HCT116 (cell line): Measurements from ENCODE around the gene PIMREG. TPM values are rescaled to one million over a fixed set of nuclear protein-coding genes. Genes with fewer than 3 reads are reported as not detected.

Experiments
- ATAC-seq: fragments of 200-7000 bp; cut with Tn5 transposase; 2 replicates; pipeline ENCODE4 v1.9.1; 2020; ENCODE audit warnings: mild to moderate bottlenecking, moderate library complexity
- BruUV-seq: library from RNA; stranded (reverse); fragments of 400-500 nt; replicated peaks from 2 replicates; lab custom pipeline; 2021; lab: Mats Ljungman, UMichigan
- CTCF ChIA-PET: fragments of 300-600 bp; sonication (Branson Sonifier 250); formaldehyde crosslinking; loops from one replicate; lab custom pipeline; 2021; ENCODE audit warnings: antibody characterized with exemption; lab: Charles Lee
- POLR2A ChIA-PET: fragments of 300-600, 350-600 bp; sonication (Branson Sonifier 250); formaldehyde crosslinking; loops from one replicate; lab custom pipeline; 2021; ENCODE audit warnings: antibody characterized with exemption; lab: Charles Lee
- RAD21 ChIA-PET, 2 experiments: fragments of 300-600 bp; sonication (Branson Sonifier 250); formaldehyde crosslinking; loops; one replicate each; lab custom pipeline; 2023; ENCODE audit warnings: low total read pairs in 2 of 2; ENCODE audit not compliant: uncharacterized antibody in 2 of 2, unreplicated experiment in 2 of 2, low non-redundant PET in 1 of 2; lab: Charles Lee
- DNase-seq: peaks from one replicate; pipeline ENCODE4 v3.0.0-alpha.2; 2010; ENCODE audit warnings: low read depth, low spot score
- H2AFZ ChIP-seq: fragments of 200-600 bp; shearing (Covaris generic), sonication (generic); 2 replicates; pipeline ENCODE4 v1.6.1; 2017; ENCODE audit warnings: low read depth, mixed run types, mixed read lengths, antibody characterized with exemption, low read length; ENCODE audit not compliant: poor library complexity, severe bottlenecking
- H3K27ac ChIP-seq: 2 replicates; pipeline ENCODE4 v1.5.1; 2012; ENCODE audit warnings: low read depth, low read length
- H3K27me3 ChIP-seq: fragments of 200-600 bp; sonication (generic); 2 replicates; pipeline ENCODE4 v1.6.1; 2016; ENCODE audit warnings: mixed run types, low read length, mixed read lengths; ENCODE audit not compliant: insufficient read depth
- H3K36me3 ChIP-seq, 2 experiments: fragments of 200-500 bp in 1 of 2; fragments of 200-600 bp in 1 of 2; sonication (Bioruptor generic) in 1 of 2; sonication (generic) in 1 of 2; 2 replicates each; pipeline versions ENCODE4 v1.5.1 to v1.6.1; 2014 to 2016; ENCODE audit warnings: low read length in 2 of 2, inconsistent platforms in 1 of 2, mixed read lengths in 1 of 2, mixed run types in 1 of 2; ENCODE audit not compliant: insufficient read depth in 2 of 2, control insufficient read depth in 1 of 2
- H3K4me1 ChIP-seq, 2 experiments: fragments of 200-600 bp in 1 of 2; sonication (generic) in 1 of 2; 2 replicates each; pipeline versions ENCODE4 v1.5.1 to v1.6.1; 2012 to 2017; ENCODE audit warnings: low read length in 2 of 2, inconsistent platforms in 1 of 2, mild to moderate bottlenecking in 1 of 2, mixed read lengths in 1 of 2, mixed run types in 1 of 2, moderate library complexity in 1 of 2; ENCODE audit not compliant: insufficient read depth in 2 of 2, control insufficient read depth in 1 of 2
- H3K4me2 ChIP-seq: fragments of 200-600 bp; sonication (generic); 2 replicates; pipeline ENCODE4 v1.6.1; 2017; ENCODE audit warnings: mixed run types, low read length, mixed read lengths
- H3K4me3 ChIP-seq, 2 experiments: fragments of 200-600 bp in 1 of 2; sonication (generic) in 1 of 2; replicated peaks in 1 of 2; 2 replicates each; pipeline ENCODE4 v1.5.1; 2011 to 2016; ENCODE audit warnings: low read length in 2 of 2, control low read depth in 1 of 2, low read depth in 1 of 2, mild to moderate bottlenecking in 1 of 2, mixed read lengths in 1 of 2, mixed run types in 1 of 2
- H3K79me2 ChIP-seq: fragments of 200-600 bp; sonication (generic); 2 replicates; pipeline ENCODE4 v1.6.1; 2017; ENCODE audit warnings: mild to moderate bottlenecking, mixed run types, low read length, moderate library complexity, mixed read lengths; ENCODE audit not compliant: insufficient read depth
- H3K9ac ChIP-seq: fragments of 200-600 bp; sonication (generic); 2 replicates; pipeline ENCODE4 v1.6.1; 2016; ENCODE audit warnings: low read length, mixed read lengths
- H3K9me2 ChIP-seq: fragments of 200-600 bp; sonication (generic), shearing (Covaris generic); 2 replicates; pipeline ENCODE4 v1.6.1; 2017; ENCODE audit warnings: mixed run types, mild to moderate bottlenecking, moderate library complexity; ENCODE audit not compliant: insufficient read depth
- H3K9me3 ChIP-seq, 2 experiments: fragments of 200-500 bp in 1 of 2; fragments of 200-600 bp in 1 of 2; sonication (Bioruptor generic) in 1 of 2; sonication (generic) in 1 of 2; 2 replicates each; pipeline ENCODE4 v1.6.1; 2014 to 2017; ENCODE audit warnings: low read length in 2 of 2, mixed read lengths in 2 of 2, inconsistent platforms in 1 of 2, low read depth in 1 of 2, mild to moderate bottlenecking in 1 of 2, mixed run types in 1 of 2, moderate library complexity in 1 of 2; ENCODE audit not compliant: control insufficient read depth in 1 of 2, insufficient read depth in 1 of 2
- H4K20me1 ChIP-seq: fragments of 200-600 bp; sonication (generic), shearing (Covaris generic); 2 replicates; pipeline ENCODE4 v1.6.1; 2017; ENCODE audit warnings: mixed run types, mild to moderate bottlenecking, moderate library complexity; ENCODE audit not compliant: insufficient read depth
- ATF3 ChIP-seq: IDR thresholded peaks from 2 replicates; pipeline ENCODE4 v1.6.1; 2012
- CBX3 ChIP-seq: IDR thresholded peaks from 2 replicates; pipeline ENCODE4 v1.6.1; 2012; ENCODE audit warnings: low read depth
- CEBPB ChIP-seq: IDR thresholded peaks from 2 replicates; pipeline ENCODE4 v1.6.1; 2012; ENCODE audit warnings: low read depth
- SP1 ChIP-seq: IDR thresholded peaks from 2 replicates; pipeline ENCODE4 v1.6.1; 2012; ENCODE audit warnings: low read depth
- TCF7L2 ChIP-seq: IDR thresholded peaks from 2 replicates; pipeline ENCODE4 v1.7.0; 2011; ENCODE audit warnings: borderline replicate concordance, inconsistent platforms; ENCODE audit not compliant: insufficient read depth, insufficient read length; ENCODE audit errors: extremely low read depth
- ZBTB33 ChIP-seq: IDR thresholded peaks from 2 replicates; pipeline ENCODE4 v1.6.1; 2011; ENCODE audit warnings: mild to moderate bottlenecking, low read length, moderate library complexity; ENCODE audit not compliant: insufficient replicate concordance; ENCODE audit errors: extremely low read depth
- ZFX ChIP-seq: fragments of 450-650 bp; IDR thresholded peaks from 2 replicates; pipeline ENCODE4 v1.6.1; 2017
- intact Hi-C: fragments of 100-400 bp; cut with micrococcal nuclease; formaldehyde crosslinking; loops from 2 replicates; pipeline ENCODE4 v1.10.0; 2022
- total RNA-seq: library from RNA; stranded (reverse); gene quantifications from one replicate; pipeline ENCODE4 v1.2.1, GENCODE V29; 2021; ENCODE audit not compliant: unreplicated experiment

Gene PIMREG
- total RNA-seq, 1 experiment from 2014 or later = 57.0 TPM

- BruUV-seq = no TSS peak
- ATAC-seq = no peak
Measured at GRCh38 chr17:6476810-6477179, 32.5 kb downstream of the PIMREG start.

More at GRCh38 chr17:6476810-6477179, 32.5 kb downstream of the PIMREG start:
- ChIA-PET RAD21 (no interaction called here), POLR2A (no interaction called here), CTCF (no interaction called here)
- Histone ChIP-seq H3K4me3 (no peak overlapping the region), H3K27ac (no peak overlapping the region), H3K36me3 (no peaks in the 10 kb centered on the region), H3K4me1 (peaks cover 3 to 9% of the 10 kb centered on the region in 2 experiments; a peak in 3 of 4 replicates), H3K4me2 (no peak overlapping the region), H3K9me3 (no peaks in the 10 kb centered on the region), H2AFZ (no peak overlapping the region), H3K9ac (no peak overlapping the region), H3K79me2 (no peaks in the 10 kb centered on the region), H3K27me3 (no peaks in the 10 kb centered on the region), H3K9me2 (no peaks in the 10 kb centered on the region), H4K20me1 (no peaks in the 10 kb centered on the region)
- TF ChIP-seq SP1 (no peak), TCF7L2 (no peak), ZFX (no peak), CEBPB (no peak), ZBTB33 (no peak), CBX3 (no peak), ATF3 (no peak)
- DNase-seq = no peak
- intact Hi-C loops = no loop called here
